ENCODE data around the gene TNP1.

TNP1 gene

DNA sequence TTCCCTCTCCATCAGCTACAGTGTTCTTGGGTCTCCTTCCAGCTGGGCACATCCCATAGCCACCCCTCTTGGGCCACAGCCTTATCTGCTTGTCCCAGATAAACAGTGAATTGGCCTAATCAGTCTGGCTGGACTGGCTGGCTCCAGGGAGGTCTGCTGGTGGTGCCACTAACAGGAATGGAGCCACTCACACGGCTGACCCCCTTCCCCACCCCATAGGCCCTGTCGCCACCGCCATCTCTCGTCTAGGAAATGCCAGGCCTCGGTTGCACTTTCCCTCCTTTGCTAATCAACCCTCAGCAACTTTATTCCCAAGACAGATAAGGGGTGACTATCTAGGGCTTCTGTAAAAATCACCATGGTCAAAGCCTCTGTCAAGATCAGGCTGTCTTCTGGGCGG lies 23.0 kb upstream of the TNP1 start:
- TF ChIP-seq GATA3 (IDR thresholded peaks at IDR 0.05; ENCODE audit: low read depth, low read length) = no peak
- TF ChIP-seq GATA2 (IDR thresholded peaks at IDR 0.05; ENCODE audit: low read depth, low read length) = no peak

- TF ChIP-seq GATA3 (IDR thresholded peaks at IDR 0.05; ENCODE audit: low read depth, low read length) (no peak), GATA2 (IDR thresholded peaks at IDR 0.05; ENCODE audit: low read depth, low read length) (no peak)
Measured at GRCh38 chr2:216881411-216881810, 21.5 kb upstream of the TNP1 start.

- TF ChIP-seq GATA2 (IDR thresholded peaks at IDR 0.05; ENCODE audit: low read depth, low read length) = no peak
- no peak for TF ChIP-seq GATA3 (IDR thresholded peaks at IDR 0.05; ENCODE audit: low read depth, low read length)
Measured at GRCh38 chr2:216880509-216881184, 20.8 kb upstream of the TNP1 start.

DNA sequence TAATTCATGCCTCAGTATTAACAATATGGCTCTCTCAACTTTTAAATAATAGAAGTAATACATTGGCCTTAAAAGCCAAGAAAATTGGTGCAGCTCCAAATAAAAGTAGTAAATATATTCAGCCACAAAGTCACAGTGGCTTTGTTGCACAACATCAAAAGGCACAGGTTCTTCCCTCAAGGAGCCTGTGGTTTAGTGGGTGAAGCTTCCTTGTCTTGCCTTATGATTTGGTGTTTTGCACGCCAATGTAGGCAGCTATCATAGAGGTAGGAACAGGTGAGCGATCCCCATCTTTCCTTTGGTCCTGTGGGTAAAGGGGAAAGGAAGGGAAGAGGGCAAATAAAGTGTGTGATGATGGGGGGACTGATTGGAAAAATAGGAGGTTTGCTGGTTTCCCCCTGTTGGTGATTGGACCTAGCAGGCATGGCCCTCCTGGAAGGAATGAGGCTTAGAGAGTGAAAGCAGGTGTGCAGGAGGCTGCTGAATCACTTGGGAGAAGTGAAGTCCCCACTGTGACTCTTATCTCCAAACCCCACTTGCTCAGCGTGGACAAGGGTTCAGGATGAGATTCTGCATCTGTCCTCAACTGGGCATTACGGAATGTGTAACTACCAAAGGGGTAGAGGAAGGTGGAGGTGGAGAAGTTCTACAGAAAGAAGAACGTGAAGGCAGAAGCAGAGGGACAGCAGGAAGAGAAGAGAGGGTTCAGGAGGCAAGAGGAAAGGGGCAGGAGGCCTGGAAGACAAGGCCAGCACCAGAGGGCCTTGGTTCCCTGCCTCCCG lies 20.1 kb upstream of the TNP1 start:
- no peak for TF ChIP-seq GATA2 (IDR thresholded peaks at IDR 0.05; ENCODE audit: low read depth, low read length)
- no peak for TF ChIP-seq GATA3 (IDR thresholded peaks at IDR 0.05; ENCODE audit: low read depth, low read length)

GRCh38 chr2:216878072-216878471 lies 18.2 kb upstream of the TNP1 start:
- no peak for TF ChIP-seq GATA2 (IDR thresholded peaks at IDR 0.05; ENCODE audit: low read depth, low read length)
- no peak for TF ChIP-seq GATA3 (IDR thresholded peaks at IDR 0.05; ENCODE audit: low read depth, low read length)

- TF ChIP-seq GATA3 (IDR thresholded peaks at IDR 0.05; ENCODE audit: low read depth, low read length) (no peak), GATA2 (IDR thresholded peaks at IDR 0.05; ENCODE audit: low read depth, low read length) (no peak)
Measured at GRCh38 chr2:216877085-216877484, 17.2 kb upstream of the TNP1 start.

GRCh38 chr2:216875862-216876261 lies 16.0 kb upstream of the TNP1 start:
- TF ChIP-seq GATA2 (IDR thresholded peaks at IDR 0.05; ENCODE audit: low read depth, low read length) (no peak), GATA3 (IDR thresholded peaks at IDR 0.05; ENCODE audit: low read depth, low read length) (no peak)

DNA sequence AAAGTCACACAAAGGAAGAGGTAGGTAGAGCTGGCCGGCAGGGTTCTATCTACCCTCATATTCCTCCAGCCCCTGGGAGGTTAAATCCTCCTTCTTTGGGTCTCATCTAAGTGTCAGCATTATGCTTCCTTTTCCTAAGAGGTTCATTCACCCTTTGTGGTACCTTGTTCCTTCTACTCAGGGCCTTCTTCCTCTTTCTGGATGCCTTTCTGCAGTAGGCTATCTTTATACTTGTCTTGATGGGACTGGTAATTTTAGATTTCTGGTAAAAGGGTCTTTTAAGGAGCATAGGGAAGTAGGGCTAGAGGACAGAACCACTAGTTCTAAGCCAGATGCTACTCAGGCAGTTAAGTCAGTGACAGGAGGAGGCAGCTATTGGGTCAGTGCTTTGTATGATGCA lies 13.7 kb upstream of the TNP1 start:
- TF ChIP-seq GATA2 (IDR thresholded peaks at IDR 0.05; ENCODE audit: low read depth, low read length) (no peak), GATA3 (IDR thresholded peaks at IDR 0.05; ENCODE audit: low read depth, low read length) (no peak)

DNA sequence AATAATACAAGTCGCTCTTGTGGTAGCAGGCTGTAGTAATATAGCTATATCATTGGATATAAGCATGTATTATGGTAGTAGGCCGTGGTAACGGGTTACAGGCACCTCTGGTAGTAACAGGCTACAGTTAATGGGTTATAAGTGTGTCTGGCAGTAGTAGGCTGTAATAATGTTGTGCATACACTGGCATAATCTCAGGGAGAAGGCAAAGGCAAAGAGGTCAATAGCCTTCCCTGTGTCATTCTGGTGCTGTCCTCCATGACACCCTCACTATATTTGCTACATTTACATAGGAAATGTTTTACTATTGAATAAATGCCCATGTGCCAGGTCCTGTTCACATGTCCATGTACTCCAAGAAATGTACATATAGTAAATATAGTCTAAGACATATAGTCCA lies 12.8 kb upstream of the TNP1 start:
- TF ChIP-seq GATA2 (IDR thresholded peaks at IDR 0.05; ENCODE audit: low read depth, low read length) (no peak), GATA3 (IDR thresholded peaks at IDR 0.05; ENCODE audit: low read depth, low read length) (no peak)

GRCh38 chr2:216872040-216872439 lies 12.2 kb upstream of the TNP1 start:
- no peak for TF ChIP-seq GATA2 (IDR thresholded peaks at IDR 0.05; ENCODE audit: low read depth, low read length)
- TF ChIP-seq GATA3 (IDR thresholded peaks at IDR 0.05; ENCODE audit: low read depth, low read length) = no peak

DNA sequence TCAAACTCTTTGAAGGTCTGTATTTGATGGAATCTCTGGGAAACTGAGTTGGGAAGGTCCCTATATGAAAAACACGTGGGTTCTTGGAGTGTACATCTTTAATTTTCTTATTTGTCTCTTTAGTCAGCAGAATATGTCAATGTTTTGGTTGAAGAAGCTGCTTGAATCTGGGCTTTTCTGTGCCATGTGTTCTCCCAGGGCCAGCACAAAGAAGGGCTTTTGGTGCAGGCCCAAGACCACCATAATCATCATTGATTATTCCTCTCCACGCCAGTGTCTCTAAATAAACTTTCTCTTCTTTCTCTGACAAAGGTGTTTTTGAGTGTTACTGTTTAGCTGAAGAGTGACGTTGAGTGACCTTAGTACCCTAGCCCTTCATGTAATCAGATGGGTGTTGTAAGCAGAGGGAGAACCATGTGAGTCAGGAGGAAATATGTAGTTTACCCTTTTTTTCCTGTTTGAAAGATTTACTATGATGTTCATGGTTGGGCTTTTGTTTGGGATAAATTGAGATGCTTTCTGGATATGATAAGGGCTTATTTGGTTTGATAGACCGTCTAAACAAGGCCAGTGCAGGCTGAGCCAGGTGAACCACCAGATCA lies 11.6 kb upstream of the TNP1 start:
- TF ChIP-seq GATA3 (IDR thresholded peaks at IDR 0.05; ENCODE audit: low read depth, low read length) (no peak), GATA2 (IDR thresholded peaks at IDR 0.05; ENCODE audit: low read depth, low read length) (no peak)

GRCh38 chr2:216870508-216871332 lies 10.9 kb upstream of the TNP1 start:
- TF ChIP-seq GATA2 (IDR thresholded peaks at IDR 0.05; ENCODE audit: low read depth, low read length) = no peak
- no peak for TF ChIP-seq GATA3 (IDR thresholded peaks at IDR 0.05; ENCODE audit: low read depth, low read length)

- no peak for TF ChIP-seq GATA2 (IDR thresholded peaks at IDR 0.05; ENCODE audit: low read depth, low read length)
- no peak for TF ChIP-seq GATA3 (IDR thresholded peaks at IDR 0.05; ENCODE audit: low read depth, low read length)
Measured at GRCh38 chr2:216866515-216867095, 6.7 kb upstream of the TNP1 start.

- TF ChIP-seq GATA2 (IDR thresholded peaks at IDR 0.05; ENCODE audit: low read depth, low read length) (no peak), GATA3 (IDR thresholded peaks at IDR 0.05; ENCODE audit: low read depth, low read length) (no peak)
Measured at GRCh38 chr2:216865658-216866057, 5.8 kb upstream of the TNP1 start.
